HepG2 (cell line): ENCODE measurements around the gene PARD3. TPM values are rescaled to one million over a fixed set of nuclear protein-coding genes. Genes with fewer than 3 reads are reported as not detected.

Source experiments
- HMGXB3 ChIP-seq: sonication (generic); formaldehyde crosslinking; IDR thresholded peaks from 2 replicates; pipeline ENCODE4 v1.4.0; 2020; ENCODE audit warnings: missing genetic modification reagents, borderline replicate concordance
- KDM1A ChIP-seq: IDR thresholded peaks from 2 replicates; pipeline ENCODE4 v1.6.1; 2016; ENCODE audit warnings: missing compliant biosample characterization
- NFYC ChIP-seq: IDR thresholded peaks from 2 replicates; pipeline ENCODE4 v1.6.1; 2016; ENCODE audit warnings: missing genetic modification reagents, missing compliant biosample characterization
- PRDM4 ChIP-seq: sonication (generic); formaldehyde crosslinking; IDR thresholded peaks from 2 replicates; pipeline ENCODE4 v1.9.0; 2021; ENCODE audit warnings: missing genetic modification reagents, borderline replicate concordance
- ZNF205 ChIP-seq: IDR thresholded peaks from 2 replicates; pipeline ENCODE4 v1.6.1; 2018; ENCODE audit warnings: missing biosample characterization, missing genetic modification reagents
- ZNF251 ChIP-seq: sonication (generic); formaldehyde crosslinking; IDR thresholded peaks from 2 replicates; pipeline ENCODE4 v1.9.0; 2021; ENCODE audit warnings: mild to moderate bottlenecking, missing genetic modification reagents
- ZNF891 ChIP-seq: sonication (generic); formaldehyde crosslinking; IDR thresholded peaks from 2 replicates; pipeline ENCODE4 v1.5.0; 2020; ENCODE audit warnings: mild to moderate bottlenecking, missing genetic modification reagents
- polyA plus RNA-seq, 8 experiments: library from polyadenylated mRNA; depleted of rRNA in 3 of 8; stranded (reverse) in 7 of 8; unstranded in 1 of 8; fragments of >200 nt; fragmentation: Illumina TruSeq in 4 of 8; extraction: Trizol in 4 of 8; gene quantifications; 2 replicates each; pipeline versions ENCODE4 v1.2.1 to v1.2.3, GENCODE V29; 2011 to 2016; ENCODE audit warnings: low read depth in 4 of 8, missing spikeins in 1 of 8, mixed read lengths in 1 of 8; ENCODE audit not compliant: insufficient read depth in 1 of 8
- total RNA-seq, 5 experiments: library from RNA; depleted of rRNA; stranded (reverse); fragments of >200 nt; fragmentation: Illumina TruSeq; extraction: Trizol; gene quantifications; 2 replicates each; pipeline ENCODE4 v1.2.3, GENCODE V29; 2016; ENCODE audit warnings: low read depth in 1 of 5
- TF ChIP-seq, protein P1 (sequence below): sonication (generic); formaldehyde crosslinking; IDR thresholded peaks from 2 replicates; pipeline ENCODE4 v1.8.0; 2022; ENCODE audit warnings: mild to moderate bottlenecking, missing genetic modification reagents, borderline replicate concordance
- TF ChIP-seq, protein P2 (sequence below): sonication (generic); formaldehyde crosslinking; IDR thresholded peaks from 2 replicates; pipeline ENCODE4 v1.5.0; 2020; ENCODE audit warnings: mild to moderate bottlenecking, missing genetic modification reagents, borderline replicate concordance

PARD3 gene
- total and polyA plus RNA-seq, 2 of the 13 experiments (the other 11 are each of a cell fraction or from before 2014, with no cell fraction given): 40.9 to 60.0 TPM

DNA sequence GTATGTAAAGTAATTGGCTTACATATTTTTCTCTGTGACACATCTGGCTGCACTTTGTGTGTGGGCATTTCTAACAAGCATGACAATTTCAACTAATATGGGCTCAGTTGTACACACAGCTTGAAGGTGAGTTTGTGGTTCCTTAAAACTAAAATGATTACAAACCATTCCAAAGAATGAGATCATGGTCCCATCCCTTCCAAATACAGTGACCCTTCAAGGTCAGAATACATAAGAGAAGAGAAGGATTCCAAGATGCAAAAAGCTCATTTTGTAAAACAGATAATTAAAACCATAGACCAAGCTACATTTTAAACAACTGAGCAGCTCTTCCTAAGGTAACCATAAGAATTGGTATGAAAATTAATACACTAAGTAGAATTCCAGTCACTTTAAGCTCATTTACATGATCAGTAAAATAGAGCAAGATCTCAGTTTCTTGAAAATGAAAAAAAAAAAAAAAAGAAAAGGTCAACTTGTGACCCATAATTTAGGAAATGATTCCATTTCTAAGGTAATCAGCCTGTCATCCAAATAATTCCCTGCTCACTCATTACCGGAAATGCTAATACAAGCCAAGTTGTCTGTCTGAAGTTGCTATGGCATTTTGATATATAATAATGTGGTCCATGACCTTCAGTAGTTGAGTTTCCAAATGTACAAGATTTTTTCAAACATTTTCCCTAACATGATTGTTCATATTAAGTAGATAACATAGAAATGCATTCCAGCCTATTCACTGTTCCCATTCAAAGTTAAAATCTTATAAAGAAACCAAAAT, 688.5 kb downstream of the PARD3 start (continued):
- no peak for TF ChIP-seq HMGXB3 (CRISPR knock-in tag)
- no peak for TF ChIP-seq ZNF251 (CRISPR knock-in tag)
- TF ChIP-seq KDM1A: no peak
- no peak for TF ChIP-seq ZNF891 (CRISPR knock-in tag)
- TF ChIP-seq NFYC (CRISPR knock-in tag): no peak
- TF ChIP-seq, protein P1, sequence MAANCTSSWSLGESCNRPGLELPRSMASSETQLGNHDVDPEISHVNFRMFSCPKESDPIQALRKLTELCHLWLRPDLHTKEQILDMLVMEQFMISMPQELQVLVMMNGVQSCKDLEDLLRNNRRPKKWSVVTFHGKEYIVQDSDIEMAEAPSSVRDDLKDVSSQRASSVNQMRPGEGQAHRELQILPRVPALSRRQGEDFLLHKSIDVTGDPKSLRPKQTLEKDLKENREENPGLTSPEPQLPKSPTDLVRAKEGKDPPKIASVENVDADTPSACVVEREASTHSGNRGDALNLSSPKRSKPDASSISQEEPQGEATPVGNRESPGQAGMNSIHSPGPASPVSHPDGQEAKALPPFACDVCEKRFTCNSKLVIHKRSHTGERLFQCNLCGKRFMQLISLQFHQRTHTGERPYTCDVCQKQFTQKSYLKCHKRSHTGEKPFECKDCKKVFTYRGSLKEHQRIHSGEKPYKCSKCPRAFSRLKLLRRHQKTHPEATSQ (CRISPR knock-in tag): no peak
- TF ChIP-seq, protein P2, sequence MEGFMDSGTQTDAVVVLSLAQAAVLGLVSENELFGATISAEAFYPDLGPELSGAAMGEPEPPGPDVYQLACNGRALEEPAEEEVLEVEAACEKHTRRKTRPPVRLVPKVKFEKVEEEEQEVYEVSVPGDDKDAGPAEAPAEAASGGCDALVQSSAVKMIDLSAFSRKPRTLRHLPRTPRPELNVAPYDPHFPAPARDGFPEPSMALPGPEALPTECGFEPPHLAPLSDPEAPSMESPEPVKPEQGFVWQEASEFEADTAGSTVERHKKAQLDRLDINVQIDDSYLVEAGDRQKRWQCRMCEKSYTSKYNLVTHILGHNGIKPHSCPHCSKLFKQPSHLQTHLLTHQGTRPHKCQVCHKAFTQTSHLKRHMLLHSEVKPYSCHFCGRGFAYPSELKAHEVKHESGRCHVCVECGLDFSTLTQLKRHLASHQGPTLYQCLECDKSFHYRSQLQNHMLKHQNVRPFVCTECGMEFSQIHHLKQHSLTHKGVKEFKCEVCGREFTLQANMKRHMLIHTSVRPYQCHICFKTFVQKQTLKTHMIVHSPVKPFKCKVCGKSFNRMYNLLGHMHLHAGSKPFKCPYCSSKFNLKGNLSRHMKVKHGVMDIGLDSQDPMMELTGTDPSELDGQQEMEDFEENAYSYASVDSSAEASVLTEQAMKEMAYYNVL (CRISPR knock-in tag): no peak
- TF ChIP-seq PRDM4: no peak
- no peak for TF ChIP-seq ZNF205 (CRISPR knock-in tag)
